Frontal cortex (tissue), 4 donors: Measurements from ENCODE around the gene PKP1. TPM values are rescaled to one million over a fixed set of nuclear protein-coding genes. Genes with fewer than 3 reads are reported as not detected.
"Not testable (repeated sequence)": the region's sequence is repeated elsewhere in the genome, so short reads cannot be mapped to it uniquely, and the experiment has no call there.

Source experiments
- DNase-seq, 2 donors: peaks; one replicate each; pipeline ENCODE4 v3.0.0; 2012; ENCODE audit warnings: low spot score in 2 of 2
- FAIRE-seq: peaks from 2 replicates; lab custom pipeline; 2012; peaks lifted over from hg19 to GRCh38; lab: Jason Lieb, UNC
- total RNA-seq: library from RNA; depleted of rRNA; stranded (reverse); fragments of >200 nt; gene quantifications from one replicate; pipeline ENCODE4 v1.2.3, GENCODE V29; 2014
- donor health status: control.
- donor health status: control.
- donor health status: control.

The PKP1 gene, protein sequence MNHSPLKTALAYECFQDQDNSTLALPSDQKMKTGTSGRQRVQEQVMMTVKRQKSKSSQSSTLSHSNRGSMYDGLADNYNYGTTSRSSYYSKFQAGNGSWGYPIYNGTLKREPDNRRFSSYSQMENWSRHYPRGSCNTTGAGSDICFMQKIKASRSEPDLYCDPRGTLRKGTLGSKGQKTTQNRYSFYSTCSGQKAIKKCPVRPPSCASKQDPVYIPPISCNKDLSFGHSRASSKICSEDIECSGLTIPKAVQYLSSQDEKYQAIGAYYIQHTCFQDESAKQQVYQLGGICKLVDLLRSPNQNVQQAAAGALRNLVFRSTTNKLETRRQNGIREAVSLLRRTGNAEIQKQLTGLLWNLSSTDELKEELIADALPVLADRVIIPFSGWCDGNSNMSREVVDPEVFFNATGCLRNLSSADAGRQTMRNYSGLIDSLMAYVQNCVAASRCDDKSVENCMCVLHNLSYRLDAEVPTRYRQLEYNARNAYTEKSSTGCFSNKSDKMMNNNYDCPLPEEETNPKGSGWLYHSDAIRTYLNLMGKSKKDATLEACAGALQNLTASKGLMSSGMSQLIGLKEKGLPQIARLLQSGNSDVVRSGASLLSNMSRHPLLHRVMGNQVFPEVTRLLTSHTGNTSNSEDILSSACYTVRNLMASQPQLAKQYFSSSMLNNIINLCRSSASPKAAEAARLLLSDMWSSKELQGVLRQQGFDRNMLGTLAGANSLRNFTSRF
- under 0.01 TPM for total RNA-seq

DNA sequence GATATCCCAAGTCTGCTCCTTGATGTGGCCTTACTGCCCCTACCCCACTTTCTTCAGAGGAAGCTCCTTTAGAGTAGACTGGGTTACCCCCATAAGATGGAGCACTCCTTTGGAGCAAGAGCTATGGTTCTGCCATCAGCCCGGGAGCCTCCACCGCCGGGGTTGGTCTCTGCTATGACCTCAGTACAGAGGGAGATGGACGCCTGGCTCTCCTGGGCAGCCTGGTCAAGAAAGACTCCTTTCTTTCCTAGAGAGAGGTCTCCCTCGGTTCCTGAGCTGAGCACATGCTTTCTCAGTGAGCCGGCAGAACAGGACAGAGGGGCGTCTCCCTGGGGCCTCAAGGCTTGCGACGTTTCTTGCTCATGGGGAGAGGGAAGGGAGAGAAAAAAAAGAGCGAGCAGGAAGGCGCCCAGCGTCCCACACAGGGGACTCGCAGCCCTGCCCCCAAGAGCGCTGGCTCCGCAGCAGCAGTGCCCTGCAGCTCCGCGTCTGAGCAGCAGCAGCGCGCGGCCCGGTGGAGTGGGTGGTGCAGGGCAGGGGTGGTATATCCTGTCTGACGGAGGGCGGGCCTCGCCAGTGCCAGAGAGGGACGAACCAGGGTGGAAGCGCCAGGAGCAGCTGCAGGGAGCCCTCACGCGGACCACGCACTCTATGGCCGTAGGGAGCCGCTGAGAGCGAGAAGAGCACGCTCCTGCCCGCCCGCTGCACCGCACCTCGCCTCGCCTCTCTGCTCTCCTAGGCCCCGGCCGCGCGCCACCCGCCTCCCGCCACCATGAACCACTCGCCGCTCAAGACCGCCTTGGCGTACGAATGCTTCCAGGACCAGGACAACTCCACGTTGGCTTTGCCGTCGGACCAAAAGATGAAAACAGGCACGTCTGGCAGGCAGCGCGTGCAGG is at the start of gene PKP1:
Gene PKP1, plus strand, starts transcription at position 576 of the 899 bp plus-strand sequence. Its CDS starts 197 bp downstream, at position 773.
- FAIRE-seq: no peak
- peak in 1 of 2 donors; percentile 31 for DNase-seq

DNA sequence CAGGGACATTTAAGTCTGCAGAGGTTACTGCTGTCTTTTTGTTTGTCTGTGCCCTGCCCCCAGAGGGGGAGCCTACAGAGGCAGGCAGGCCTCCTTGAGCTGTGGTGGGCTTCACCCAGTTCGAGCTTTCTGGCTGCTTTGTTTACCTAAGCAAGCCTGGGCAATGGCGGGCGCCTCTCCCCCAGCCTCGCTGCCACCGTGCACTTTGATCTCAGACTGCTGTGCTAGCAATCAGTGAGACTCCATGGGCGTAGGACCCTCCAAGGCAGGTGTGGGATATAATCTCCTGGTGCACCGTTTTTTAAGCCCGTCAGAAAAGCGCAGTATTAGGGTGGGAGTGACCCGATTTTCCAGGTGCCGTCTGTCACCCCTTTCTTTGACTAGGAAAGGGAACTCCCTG is 43.7 kb upstream of the PKP1 start:
- FAIRE-seq, DNase-seq: not testable (repeated sequence)

DNA sequence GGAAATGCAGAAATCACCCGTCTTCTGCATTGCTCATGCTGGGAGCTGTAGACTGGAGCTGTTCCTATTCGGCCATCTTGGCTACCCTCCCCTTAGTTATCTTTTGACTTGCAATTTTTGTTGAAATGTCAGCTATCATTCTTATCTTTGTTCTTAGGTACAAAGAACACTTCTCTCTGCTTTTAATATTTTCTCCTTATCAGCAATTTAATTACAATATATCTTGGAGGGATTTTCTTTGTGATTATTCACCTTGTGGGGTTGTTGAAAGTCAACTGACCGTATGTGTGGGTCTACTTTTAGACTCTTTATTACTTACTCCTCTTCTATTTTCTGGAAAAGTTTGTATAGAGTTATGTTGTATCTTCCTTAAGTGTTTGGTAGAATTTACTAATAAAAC is 43.1 kb upstream of the PKP1 start:
- DNase-seq: no peak
- no peak for FAIRE-seq

DNA sequence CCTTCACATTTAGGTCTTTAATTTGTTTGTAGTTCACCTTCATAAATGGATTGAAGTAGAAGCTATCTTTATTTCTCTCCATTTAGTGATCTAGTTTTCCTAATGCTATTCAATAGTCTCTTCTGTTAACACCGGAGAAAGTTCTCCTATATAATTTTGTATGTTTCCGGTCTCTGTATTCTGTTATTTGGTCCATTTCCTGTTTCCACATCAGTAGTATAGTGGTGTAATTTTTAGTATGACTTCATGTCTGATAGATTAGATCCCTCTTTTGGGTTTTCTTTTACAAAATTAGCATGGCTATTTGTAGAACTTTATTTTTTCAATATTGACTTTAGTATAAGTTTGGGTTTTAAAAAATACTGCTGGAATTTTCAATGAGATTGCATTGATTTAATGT is 41.6 kb upstream of the PKP1 start:
- no peak for DNase-seq
- FAIRE-seq: no peak

DNA sequence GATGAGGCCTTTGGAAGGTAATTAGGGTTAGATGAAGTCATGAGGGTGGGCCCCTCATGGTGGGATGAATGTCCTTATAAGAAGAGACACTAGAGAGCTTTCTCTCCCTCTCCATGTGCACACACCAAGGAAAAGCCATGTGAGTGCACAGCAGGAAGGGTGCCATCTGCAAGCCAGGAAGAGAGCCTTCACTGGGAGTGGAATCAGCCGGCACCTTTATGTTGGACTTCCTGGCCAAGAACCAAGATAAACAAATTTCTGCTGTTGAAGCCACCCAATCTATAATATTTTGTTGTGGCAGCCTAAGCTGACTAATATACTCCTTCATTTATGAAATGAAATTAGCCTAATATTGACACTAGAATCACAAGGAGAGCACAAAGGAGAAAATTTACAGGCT is 38.2 kb upstream of the PKP1 start:
- FAIRE-seq (no peak), DNase-seq (no peak)

DNA sequence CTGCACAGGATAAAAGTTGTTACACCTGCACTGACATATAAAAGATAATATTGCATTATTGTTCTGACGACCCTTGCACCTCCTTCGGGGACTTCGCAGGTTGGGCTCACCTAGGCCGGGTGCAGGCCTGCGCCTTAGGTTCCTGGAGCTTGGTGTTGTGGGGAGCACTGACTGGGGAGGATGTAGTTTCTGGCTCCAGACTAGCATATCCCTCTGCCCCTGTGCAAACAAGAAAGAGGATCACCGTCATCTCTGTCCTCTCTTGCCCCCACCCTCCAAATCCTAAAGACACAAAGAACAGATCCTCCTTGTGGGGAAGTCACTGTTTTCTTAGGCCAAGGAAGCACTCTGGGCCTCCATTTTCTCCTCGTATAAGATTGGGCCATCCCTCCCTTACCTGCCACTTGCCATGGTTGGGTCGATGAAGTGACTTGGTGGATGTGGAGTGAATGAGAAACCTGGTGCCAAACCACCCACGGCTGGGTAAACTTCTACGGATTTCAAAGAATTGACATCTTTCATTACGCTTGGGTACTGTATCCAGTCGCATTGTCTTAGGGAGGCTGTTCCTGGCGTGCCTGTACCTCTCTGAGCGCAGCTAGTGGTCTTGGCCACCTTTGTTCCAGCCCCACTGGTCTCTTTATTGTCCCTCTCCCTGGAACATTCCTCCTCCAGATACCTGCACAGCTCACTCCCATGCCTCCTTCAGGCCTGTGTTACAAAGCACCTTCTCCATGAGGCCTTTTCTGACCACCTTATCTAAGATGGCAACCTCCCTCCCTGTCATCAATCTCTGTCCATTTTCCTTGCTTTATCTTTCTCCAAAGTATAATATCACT is 34.4 kb upstream of the PKP1 start:
- FAIRE-seq: no peak
- DNase-seq: no peak

DNA sequence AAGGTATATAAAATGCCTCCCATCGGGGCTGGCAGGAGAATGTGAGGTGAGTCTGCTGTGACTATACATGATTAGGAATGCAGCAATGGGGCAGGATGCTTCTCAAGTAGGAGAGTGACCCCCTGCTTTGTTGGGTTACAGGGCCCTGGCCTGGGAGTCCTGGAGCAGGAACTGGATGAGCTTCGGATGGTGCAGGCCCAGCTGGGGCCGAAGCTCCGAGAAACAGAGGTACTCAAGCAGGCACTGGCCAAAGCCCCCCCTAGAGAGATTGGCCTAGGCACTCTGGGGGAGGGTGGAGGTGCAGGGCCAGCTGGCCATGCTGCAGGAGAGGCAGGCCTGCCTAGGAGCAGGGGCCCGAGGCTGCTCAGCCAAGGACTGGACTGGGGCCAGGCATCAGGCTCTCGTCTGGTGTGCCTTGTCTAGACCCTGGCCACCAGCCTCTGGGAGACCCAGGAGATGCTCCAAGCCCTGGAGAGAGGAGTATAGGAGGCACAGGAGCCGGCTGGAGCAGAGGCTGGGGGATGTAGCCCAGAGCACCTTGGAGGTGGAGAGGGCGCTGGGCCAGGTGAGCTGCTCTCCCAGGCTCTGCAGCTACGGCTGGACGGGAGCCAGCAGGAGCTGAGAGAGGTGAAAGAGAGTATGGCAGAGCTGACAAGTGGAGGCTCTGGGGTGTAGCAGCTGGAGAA is 32.8 kb upstream of the PKP1 start:
- no peak for DNase-seq
- FAIRE-seq: no peak

DNA sequence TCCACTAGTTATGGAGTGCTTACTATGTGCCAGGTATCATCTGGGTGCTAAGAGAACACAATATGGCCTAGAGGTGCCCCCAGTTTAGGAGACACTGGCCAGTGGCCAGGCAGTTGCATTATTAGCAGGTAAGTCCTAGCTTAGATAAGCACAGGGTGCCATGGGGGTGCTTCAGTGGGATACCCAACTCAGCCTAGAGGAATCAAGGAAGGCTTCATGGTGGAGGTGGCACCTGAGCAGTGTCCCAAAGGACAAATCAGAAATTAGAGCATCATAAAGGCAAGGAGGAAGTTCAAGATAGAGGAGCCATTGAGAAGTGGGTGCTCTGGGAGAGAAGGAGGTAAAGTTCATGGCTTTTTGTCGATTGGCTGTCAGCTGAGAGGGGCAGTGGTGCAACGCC is 31.9 kb upstream of the PKP1 start:
- no peak for DNase-seq
- FAIRE-seq: no peak

DNA sequence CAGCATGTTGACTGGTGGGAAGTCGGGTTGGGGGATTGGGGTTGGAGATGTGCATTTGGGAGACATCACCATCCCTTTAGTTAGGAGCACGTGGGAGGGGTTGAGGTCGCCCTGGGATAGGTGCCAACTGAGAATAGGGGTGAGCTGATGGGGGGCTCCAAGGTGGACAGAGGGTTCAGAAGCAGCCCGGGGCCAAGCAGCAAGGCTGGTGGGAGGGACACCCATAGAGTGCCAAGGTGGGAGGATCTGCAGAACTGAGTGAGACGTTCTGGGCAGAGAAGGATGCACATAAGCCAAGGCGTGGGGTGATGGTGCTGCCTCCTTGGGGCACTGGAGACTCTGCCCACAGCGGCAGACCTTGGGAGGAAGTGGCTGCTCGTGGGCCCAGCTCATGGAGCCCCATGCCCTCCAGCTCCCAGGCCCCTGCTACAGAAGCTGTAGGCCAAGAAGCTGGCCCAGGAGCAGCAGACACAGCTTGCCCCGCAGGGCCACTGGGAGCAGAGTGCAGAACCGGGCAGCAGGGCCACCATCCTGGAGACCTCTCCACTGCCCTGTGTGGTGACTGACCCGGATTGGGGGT is 31.4 kb upstream of the PKP1 start:
- FAIRE-seq: no peak

DNA sequence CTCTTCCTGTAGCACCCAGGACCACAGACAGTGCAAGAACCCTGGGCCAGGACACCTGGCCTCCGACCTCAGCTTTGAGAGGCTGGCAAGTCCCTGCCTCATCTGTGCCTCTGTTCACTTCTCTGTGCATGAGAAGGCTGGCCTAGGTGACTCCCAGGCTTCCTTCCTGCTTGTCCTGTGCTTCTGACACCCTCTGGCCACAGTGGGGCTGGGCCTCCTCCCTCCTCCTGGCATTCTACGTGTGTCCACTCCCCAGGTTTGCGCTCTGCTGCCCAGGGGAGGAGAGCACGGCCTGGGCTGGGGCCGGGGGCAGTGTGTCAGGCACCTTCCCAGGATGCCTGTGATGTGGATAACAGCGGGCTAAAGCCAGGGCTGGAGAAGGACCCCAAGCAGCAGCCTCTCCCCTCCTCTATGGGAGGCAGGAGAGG is 30.3 kb upstream of the PKP1 start:
- FAIRE-seq: no peak
- DNase-seq: no peak

More for the DNA sequence above, 31.4 kb upstream of the PKP1 start:
- DNase-seq: no peak

DNA sequence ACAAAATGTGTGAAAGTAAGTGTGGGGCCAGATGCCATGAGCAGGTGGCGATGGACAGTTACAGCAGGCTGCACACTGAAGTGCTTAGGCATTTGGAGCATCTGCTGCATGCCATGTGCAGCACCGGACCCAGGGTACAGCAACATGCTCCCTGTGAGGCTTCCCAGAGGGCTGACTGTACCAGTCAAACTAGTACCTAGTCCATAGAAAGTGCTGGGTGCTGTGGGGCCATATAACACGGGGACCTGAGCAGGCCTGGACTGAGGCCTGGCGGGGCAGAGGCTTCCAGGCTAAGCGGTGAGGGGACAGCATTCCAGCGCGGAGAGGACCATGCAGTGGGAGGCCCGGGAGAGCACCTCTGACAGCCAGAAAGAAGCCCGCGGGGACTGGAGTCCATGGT is 29.9 kb upstream of the PKP1 start:
- FAIRE-seq (no peak), DNase-seq (no peak)

DNA sequence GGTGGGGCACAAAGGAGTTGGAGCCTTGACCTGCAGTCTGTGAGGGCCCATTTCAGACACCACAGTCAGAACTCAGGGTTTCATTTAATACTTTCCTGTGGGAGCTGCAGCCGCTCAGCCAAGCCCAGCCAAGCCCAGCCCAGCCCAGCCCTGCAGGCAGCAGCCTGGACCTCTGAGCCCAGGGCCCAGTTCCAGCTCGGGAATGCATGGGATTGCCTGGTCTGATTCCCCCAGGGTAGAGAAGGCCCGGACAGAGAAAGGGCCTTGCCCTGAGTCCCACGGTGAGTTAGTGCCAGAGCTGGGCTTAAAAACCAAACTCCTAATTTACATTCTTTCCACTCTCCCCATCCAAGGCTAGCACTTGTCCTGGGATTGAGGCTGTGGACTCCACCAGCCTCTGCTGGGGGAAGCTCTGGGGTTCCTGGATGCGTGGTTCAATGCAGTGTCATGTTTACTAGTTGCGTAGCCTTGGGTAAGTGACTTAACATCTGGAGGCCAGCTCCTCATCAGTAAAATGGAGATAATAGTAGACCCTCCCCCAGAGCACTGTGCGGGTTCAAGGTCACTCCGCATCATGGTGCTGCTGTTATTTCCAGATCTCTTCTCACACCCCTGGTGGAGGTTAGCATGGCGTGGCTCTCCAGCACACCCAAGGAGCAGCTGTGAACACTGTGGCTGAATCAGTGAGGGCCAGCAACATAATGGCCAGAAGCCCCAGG is 29.2 kb upstream of the PKP1 start:
- FAIRE-seq: no peak

DNA sequence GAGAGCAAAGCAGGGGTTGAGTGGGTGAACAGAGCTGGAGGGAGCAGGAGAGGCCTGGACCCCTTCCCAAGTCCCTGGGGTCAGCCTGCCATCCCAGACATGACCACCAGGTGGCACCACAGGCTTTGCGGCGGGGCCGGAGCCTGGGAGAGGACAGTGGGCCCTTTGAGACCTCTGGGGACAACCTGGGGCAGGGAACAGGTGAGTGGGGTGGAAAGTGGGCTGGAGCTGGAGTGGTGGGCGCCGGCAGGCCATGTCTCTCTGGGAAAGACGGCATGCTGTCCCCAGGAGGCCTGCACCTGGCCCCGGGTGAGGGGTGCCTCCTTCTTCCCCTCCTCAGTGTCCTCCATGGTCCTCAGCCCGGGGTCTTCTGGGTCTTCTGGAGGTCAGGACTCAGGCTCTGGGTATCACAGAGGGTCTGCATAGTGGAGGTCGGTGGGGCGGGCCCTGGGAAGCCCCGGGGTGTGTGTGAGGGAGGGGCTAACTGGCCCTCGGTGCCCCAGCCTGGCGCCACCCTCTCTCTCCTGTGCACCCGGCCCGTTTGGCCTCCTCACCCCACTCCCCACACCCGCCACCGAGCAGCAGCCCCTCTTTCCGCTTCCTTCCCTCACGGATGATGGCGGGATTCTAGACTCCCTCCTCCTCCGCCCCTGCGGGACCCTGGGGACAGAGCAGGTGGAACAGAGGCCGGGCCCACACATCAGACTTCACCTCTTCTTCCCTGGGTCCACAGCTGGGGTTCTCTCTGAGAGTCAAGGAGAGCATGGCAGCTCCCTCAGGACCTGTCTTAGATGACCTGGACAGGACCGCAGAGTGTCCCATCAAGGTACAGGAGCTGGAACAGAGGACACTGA is 28.5 kb upstream of the PKP1 start:
- FAIRE-seq: no peak
- peak; percentile 75 to 84 for DNase-seq

More for the DNA sequence above, 29.2 kb upstream of the PKP1 start:
- no peak for DNase-seq

DNA sequence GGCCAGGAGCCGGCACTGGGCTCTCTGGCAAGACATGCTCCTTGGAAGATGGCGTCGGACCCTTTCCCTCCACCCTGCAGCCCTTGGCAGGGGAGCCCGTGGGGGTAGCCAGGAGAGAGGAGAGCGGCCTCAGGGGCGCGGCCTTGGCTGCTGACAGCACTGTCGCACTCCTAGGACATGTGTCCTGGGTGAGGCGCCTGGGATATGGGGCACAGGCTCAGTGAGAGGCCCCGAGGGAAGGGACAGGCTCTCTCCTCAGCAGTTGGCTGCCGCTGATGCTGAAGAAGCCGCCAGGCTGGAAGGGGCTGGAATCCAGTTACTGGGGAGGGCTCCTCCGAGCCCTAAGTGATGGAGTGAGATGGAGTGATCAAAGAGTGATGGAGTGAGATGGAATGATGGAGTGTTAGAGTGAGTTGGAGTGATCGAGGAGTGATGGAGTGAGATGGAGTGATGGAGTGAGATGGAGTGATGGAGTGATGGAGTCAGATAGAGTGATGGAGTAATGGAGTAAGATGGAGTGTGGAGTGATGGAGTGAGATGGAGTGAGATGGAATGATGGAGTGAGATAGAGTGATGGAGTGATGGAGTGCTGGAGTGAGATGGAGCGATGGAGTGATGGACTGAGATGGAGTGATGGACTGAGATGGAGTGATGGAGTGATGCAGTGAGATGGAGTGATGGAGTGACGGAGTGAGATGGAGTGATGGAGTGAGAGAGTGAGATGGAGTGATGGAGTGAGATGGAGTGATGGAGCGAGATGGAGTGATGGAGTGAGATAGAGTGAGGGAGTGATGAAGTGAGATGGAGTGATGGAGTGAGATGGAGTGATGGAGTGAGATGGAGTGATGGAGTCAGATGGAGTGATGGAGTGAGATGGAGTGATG is 27.6 kb upstream of the PKP1 start:
- no peak for DNase-seq
- no peak for FAIRE-seq

DNA sequence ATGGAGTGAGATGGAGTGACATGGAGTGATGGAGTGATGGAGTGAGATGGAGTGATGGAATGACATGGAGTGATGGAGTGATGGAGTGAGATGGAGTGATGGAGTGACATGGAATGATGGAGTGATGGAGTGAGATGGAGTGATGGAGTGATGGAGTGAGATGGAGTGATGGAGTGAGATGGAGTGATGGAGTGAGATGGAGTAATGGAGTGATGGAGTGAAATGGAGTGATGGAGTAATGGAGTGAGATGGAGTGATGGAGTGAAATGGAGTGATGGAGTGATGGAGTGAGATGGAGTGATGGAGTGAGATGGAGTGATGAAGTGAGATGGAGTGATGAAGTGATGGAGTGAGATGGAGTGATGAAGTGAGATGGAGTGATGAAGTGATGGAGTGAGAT is 25.2 kb upstream of the PKP1 start:
- FAIRE-seq, DNase-seq: not testable (repeated sequence)

DNA sequence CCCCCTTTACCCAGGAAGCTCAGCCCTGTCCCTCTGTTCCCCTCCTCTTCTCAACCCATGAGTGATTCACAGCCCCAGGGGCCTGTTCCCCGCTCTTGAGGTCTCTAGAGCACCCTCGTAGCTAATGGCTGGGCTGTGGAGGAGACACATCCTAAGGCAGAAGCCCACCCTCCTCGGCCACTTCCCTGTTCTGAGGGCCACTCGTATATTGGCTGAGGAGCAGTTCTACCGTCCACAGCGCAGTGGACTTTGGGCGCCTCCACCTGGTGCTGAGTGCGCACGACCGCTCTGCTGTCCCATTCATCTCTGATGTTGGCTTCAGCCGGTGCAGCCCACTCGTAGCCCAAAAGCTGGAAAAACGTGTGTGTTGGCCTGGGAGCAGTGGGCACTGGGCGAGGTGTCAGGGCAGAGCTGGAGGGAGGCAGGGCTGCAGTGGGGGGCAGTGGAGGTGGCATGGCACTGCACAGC is 24.5 kb upstream of the PKP1 start:
- DNase-seq: no peak
- FAIRE-seq: no peak
